Thoracic aorta (tissue), 2 donors: Measurements from ENCODE around the gene FBXL12. TPM values are rescaled to one million over a fixed set of nuclear protein-coding genes. Genes with fewer than 3 reads are reported as not detected.

ENCODE experiments used
- ATAC-seq: fragments of 150-250 bp; one replicate; pipeline ENCODE4 v1.8.0; 2017; ENCODE audit warnings: low read depth; ENCODE audit not compliant: insufficient number of reproducible peaks, low FRiP score
- DNase-seq: peaks from one replicate; pipeline ENCODE4 v3.0.0-alpha.2; 2020; ENCODE audit warnings: low spot score
- H3K27ac ChIP-seq, 2 donors: fragments of 200-600 bp; sonication (generic); 1 replicate in 1 of 2; 2 replicates in 1 of 2; pipeline ENCODE4 v1.5.1; 2016; ENCODE audit warnings: mild to moderate bottlenecking in 2 of 2, moderate library complexity in 2 of 2
- H3K27me3 ChIP-seq: fragments of 200-600 bp; sonication (generic); replicated peaks from 2 replicates; pipeline ENCODE4 v1.6.0; 2016; ENCODE audit warnings: mild to moderate bottlenecking; ENCODE audit not compliant: insufficient read depth
- H3K36me3 ChIP-seq: fragments of 200-600 bp; sonication (generic); one replicate; pipeline ENCODE4 v1.5.1; 2016
- H3K4me1 ChIP-seq, 2 donors: fragments of 200-600 bp; sonication (generic); 1 replicate in 1 of 2; 2 replicates in 1 of 2; pipeline versions ENCODE4 v1.5.1 to v1.6.0; 2016; ENCODE audit warnings: low read depth in 2 of 2, mild to moderate bottlenecking in 1 of 2; ENCODE audit not compliant: control insufficient read depth in 1 of 2
- H3K4me3 ChIP-seq: fragments of 200-600 bp; sonication (generic); 2 replicates; pipeline ENCODE4 v1.5.1; 2016; ENCODE audit warnings: mild to moderate bottlenecking
- H3K9me3 ChIP-seq: fragments of 200-600 bp; sonication (generic); 2 replicates; pipeline ENCODE4 v1.5.1; 2016
- CTCF ChIP-seq: fragments of 200-600 bp; sonication (generic); IDR thresholded peaks from one replicate; pipeline ENCODE4 v1.5.1; 2019; ENCODE audit warnings: antibody characterized with exemption
- total RNA-seq, 2 donors: library from RNA; depleted of rRNA; stranded (reverse); fragments of >200 nt; gene quantifications; one replicate each; pipeline versions ENCODE4 v1.1.0 to v1.2.3, GENCODE V29; 2016

FBXL12 gene
- total RNA-seq, 2 donors from 2014 or later: 28.9 to 64.8 TPM

GRCh38 chr19:9799162-9799561, 19.7 kb downstream of the FBXL12 start:
- H3K9me3 ChIP-seq: no peaks in the 10 kb centered on the region
- H3K4me1 ChIP-seq: no peaks in the 10 kb centered on the region
- no peak for TF ChIP-seq CTCF
- H3K4me3 ChIP-seq: no peak overlapping the region
- H3K36me3 ChIP-seq: no peaks in the 10 kb centered on the region
- ATAC-seq (no peak), DNase-seq (no peak)
- H3K27me3 ChIP-seq: no peaks in the 10 kb centered on the region
- no peak overlapping the region for H3K27ac ChIP-seq

GRCh38 chr19:9797871-9798270, 21.0 kb downstream of the FBXL12 start:
- H3K27me3 ChIP-seq: no peaks in the 10 kb centered on the region
- TF ChIP-seq CTCF: no peak
- H3K4me1 ChIP-seq: peaks cover 0 to 6% of the 10 kb centered on the region in 2 donors
- H3K9me3 ChIP-seq: no peaks in the 10 kb centered on the region
- no peak for ATAC-seq
- H3K27ac ChIP-seq: no peak overlapping the region
- no peaks in the 10 kb centered on the region for H3K36me3 ChIP-seq
- no peak for DNase-seq
- H3K4me3 ChIP-seq: no peak overlapping the region

GRCh38 chr19:9796113-9796773, 22.6 kb downstream of the FBXL12 start:
- Histone ChIP-seq H3K4me1 (peaks cover 0 to 6% of the 10 kb centered on the region in 2 donors), H3K36me3 (no peaks in the 10 kb centered on the region), H3K27ac (no peak overlapping the region), H3K4me3 (no peak overlapping the region), H3K9me3 (no peaks in the 10 kb centered on the region), H3K27me3 (no peaks in the 10 kb centered on the region)
- ATAC-seq (no peak), DNase-seq (no peak)
- TF ChIP-seq CTCF: peak; percentile 75

DNA sequence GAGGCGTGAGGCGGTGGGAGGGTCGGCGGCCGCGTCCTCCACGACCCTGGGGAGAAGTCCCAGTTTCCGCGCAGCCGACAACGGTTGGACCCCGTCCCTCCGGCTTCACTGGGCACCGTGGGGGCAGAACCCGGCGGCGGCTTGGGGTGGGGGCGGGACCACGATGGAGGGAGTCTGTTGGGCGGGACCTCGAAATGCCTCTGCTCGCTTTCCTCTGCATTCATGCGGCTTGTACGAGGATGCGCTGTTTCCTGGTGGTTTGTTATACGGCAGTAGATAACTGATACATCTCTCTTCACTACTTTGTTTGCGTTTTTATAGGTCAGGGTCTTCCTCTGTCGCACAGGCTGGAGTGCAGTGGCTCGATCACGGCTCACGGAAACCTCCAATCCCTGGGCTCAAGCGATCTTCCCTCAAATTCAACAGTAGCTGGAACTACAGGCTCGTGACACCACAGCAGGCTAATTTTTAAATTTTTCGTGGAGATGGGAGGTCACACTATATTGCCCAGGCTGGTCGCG, 25.7 kb downstream of the FBXL12 start:
- TF ChIP-seq CTCF: no peak
- Histone ChIP-seq H3K27ac (peak overlapping the region; percentile 95 to 97), H3K4me1 (peaks cover 0 to 13% of the 10 kb centered on the region in 2 donors), H3K4me3 (peak overlapping the region; percentile 85), H3K27me3 (no peaks in the 10 kb centered on the region), H3K9me3 (no peaks in the 10 kb centered on the region), H3K36me3 (no peaks in the 10 kb centered on the region)
- ATAC-seq: no peak
- peak; percentile 31 for DNase-seq

- DNase-seq (peak; percentile 97), ATAC-seq (peak; percentile 77)
- no peak for TF ChIP-seq CTCF
- H3K4me3 ChIP-seq: peak overlapping the region; percentile 85
- H3K36me3 ChIP-seq: no peaks in the 10 kb centered on the region
- H3K9me3 ChIP-seq: no peaks in the 10 kb centered on the region
- H3K27me3 ChIP-seq: no peaks in the 10 kb centered on the region
- H3K27ac ChIP-seq: peak overlapping the region; percentile 95 to 97
- peaks cover 0 to 13% of the 10 kb centered on the region in 2 donors for H3K4me1 ChIP-seq
Measured at GRCh38 chr19:9792206-9793070, 26.4 kb downstream of the FBXL12 start.
